GM18867 (cell line): ENCODE results near the gene PRKCA.
"Not testable (repeated sequence)": the region's sequence is repeated elsewhere in the genome, so short reads cannot be mapped to it uniquely, and the experiment has no call there.

Experiments
- ATAC-seq: cut with Tn5 transposase; IDR thresholded peaks from one replicate; pipeline ENCODE4 v1.9.1; 2021; ENCODE audit warnings: mild to moderate bottlenecking, moderate library complexity; ENCODE audit not compliant: unreplicated experiment

Gene PRKCA

DNA sequence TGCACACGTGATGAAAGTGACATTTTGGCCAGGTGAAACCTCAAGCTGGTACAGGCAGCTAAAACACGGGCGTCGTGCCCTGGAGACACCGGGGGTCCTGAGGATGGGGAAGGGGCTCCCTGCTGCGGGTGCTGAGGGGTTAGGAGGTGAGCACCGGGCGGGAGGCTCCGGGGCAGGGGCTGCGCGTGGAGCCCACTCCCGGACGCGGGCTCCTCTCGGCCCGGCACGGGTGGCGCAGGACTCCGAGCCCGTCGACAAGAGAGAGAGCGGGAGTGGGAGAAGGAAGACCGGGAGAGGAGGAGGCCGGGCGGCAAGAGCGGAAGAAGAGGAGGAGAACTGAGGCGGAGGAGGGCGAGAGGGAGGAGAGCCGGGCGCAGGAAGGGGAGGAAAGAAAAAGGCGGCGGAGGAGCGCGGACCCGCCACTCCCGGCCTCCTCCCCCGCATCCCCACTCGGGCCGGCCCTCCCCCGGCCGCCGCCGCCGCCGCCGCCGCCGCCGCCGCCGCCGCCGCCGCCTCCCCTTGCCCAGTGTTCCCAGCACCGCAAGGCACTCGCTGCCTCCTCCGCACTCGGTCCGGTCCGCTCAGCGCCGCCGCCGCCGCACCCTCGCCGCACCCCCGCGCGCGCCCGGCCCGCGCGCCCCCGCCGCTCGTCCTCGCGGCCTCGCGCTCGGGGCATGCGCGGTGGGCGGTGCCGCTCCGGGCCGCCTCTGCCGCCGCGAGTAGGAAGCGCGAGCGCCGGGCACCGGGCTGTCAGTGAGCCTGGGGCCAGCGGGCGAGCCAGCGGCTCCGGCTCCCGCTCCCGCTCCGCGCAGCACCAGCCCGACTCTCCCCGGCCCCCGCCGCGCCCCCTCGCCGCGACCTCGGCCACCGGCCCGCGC is at the start of gene PRKCA:
Gene PRKCA (plus strand): TSS at position 750 of the 878 bp plus-strand sequence.
- ATAC-seq: peak; percentile 90

DNA sequence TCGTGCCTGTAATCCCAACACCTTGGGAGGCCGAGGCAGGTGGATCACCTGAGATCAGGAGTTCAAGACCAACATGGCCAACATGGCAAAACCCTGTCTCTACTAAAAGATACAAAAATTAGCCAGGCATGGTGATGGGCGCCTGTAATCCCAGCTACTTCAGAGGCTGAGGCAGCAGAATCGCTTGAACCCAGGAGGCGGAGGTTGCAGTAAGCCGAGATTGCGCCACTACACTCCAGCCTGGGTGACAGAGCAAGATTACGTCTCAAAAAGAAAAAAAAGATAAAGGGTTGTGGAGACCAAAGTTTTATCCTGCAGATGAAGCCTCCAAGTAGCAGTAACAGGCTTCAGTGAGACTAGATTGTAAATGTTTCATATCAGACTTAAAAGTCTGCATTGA is 49.0 kb upstream of the PRKCA start:
- not testable (repeated sequence) for ATAC-seq

- ATAC-seq: peak; percentile 45
Measured at GRCh38 chr17:66255112-66255511, 47.3 kb upstream of the PRKCA start.

- no peak for ATAC-seq
Measured at GRCh38 chr17:66255527-66255971, 46.9 kb upstream of the PRKCA start.

GRCh38 chr17:66260275-66260674 is 42.1 kb upstream of the PRKCA start:
- ATAC-seq: no peak

- no peak for ATAC-seq
Measured at GRCh38 chr17:66260688-66261087, 41.7 kb upstream of the PRKCA start.

DNA sequence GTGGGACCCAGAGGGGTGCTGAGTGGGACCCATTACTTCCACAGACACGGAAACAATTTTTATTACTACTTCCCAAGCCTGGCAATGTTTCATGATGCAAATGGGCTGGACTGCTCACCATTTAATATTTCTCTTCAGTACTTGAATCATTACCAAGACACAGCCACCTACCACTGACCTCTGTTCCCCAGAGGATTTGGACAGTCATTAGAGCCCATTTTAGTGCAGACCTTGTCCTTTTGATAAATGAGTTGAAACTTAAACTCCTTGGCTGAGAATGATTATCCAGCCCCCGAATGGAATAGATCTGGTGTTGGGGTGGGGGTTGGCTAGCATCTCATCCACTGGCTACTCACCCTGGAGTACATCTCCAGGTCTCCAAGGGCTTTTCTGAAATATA is 39.6 kb upstream of the PRKCA start:
- no peak for ATAC-seq

- no peak for ATAC-seq
Measured at GRCh38 chr17:66264696-66265095, 37.7 kb upstream of the PRKCA start.

GRCh38 chr17:66268247-66268927 is 34.0 kb upstream of the PRKCA start:
- ATAC-seq: no peak

- ATAC-seq: no peak
Measured at GRCh38 chr17:66270106-66270505, 32.3 kb upstream of the PRKCA start.

- ATAC-seq: no peak
Measured at GRCh38 chr17:66271512-66271911, 30.9 kb upstream of the PRKCA start.

DNA sequence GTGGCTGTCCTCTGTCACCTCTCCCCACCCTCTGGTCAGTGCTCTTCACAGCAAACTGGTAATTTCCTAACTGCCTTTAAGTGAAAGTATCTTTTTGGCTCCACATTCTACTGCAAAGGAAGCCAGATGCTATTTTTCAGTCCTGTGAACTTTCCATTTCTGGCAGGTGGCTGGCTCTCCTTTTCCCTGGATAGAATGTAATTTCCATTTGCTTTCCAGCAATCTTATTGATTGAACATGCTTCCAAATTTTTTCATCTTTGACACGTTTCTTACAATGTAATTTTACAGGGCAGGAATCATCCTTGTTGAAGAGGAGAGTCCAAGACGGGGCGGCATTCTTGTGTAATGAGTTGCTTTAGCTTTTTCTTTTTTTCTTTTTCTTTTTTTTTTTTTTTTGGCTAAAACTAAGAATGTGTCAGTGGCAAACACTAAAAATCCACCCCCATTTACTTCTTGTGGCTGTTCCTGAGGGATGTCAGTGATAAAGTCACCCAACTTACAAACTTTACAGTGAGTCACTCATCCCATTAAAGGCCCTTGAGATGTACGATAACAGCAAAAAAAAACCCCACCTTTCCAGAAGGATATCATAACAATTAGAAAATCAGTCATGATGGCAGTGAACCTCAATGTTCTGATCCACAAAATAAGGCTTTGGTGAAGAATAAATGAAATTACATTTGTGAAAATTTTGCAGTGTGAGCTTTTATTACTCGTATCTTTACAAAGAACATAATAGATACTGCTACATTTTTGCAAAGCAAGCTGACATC is 29.4 kb upstream of the PRKCA start:
- no peak for ATAC-seq

DNA sequence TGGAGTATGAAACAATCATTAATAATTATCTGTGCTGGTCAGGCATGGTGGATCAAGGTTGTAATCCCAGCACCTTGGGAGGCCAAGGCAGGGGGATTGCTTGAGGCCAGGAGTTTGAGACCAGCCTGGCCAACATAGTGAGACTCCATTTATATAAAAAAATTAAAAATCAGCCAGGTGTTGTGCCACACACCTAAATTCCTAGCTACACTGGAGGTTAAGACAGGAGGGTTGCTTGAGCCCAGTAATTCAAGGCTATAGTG is 28.9 kb upstream of the PRKCA start:
- ATAC-seq: no peak

- ATAC-seq: no peak
Measured at GRCh38 chr17:66275651-66276050, 26.8 kb upstream of the PRKCA start.

- ATAC-seq: no peak
Measured at GRCh38 chr17:66276328-66276937, 26.0 kb upstream of the PRKCA start.

DNA sequence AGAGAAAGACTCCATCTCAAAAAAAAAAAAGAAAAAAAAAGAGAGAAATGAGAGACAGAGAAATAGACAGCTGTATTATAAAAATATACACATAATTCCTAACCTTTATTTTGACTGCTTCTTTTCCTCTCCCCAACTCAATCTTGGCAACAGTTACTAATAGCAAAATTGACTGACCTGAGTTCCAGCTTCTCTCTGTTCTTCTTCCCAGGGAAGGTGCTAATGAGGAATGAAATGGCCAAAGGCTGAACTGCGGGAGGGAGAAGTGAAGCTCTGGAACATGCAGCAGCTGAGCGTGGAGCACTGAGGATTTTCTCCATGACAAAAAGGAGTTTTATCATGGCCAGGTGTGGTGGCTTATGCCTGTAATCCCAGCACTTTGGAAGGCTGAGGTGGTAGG is 25.2 kb upstream of the PRKCA start:
- no peak for ATAC-seq

GRCh38 chr17:66281661-66282369 is 20.6 kb upstream of the PRKCA start:
- ATAC-seq: no peak

GRCh38 chr17:66283296-66283934 is 19.0 kb upstream of the PRKCA start:
- ATAC-seq: no peak

DNA sequence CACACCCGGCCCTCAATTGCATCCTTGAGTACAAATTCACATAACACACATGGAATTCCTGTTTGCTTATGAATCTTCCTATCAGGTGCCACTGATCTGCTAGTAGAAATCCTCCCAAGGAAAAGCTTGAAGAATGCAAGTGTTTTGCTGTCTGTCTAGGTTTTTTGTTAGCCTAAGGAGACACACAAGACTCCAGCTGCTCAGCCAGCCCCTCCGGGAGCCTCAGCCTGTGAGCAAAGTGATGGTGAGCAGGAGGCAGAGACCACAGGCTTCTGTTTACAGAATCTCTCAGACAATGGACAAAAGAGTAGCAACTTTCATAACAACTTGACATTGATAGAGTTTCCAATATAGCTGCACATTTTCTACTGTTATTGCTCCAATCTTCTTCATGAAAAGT is 18.4 kb upstream of the PRKCA start:
- ATAC-seq: no peak

- no peak for ATAC-seq
Measured at GRCh38 chr17:66285149-66285548, 17.3 kb upstream of the PRKCA start.
